IMR-90 (cell line): ENCODE data around the gene RALGAPB. TPM values are rescaled to one million over a fixed set of nuclear protein-coding genes. Genes with fewer than 3 reads are reported as not detected.

Source experiments
- ATAC-seq: fragments of 200-7000 bp; cut with Tn5 transposase; 2 replicates; pipeline ENCODE4 v1.9.1; 2020; ENCODE audit warnings: low read depth, mild to moderate bottlenecking, moderate library complexity
- BruUV-seq: library from RNA; stranded (reverse); fragments of 400-500 nt; replicated peaks from 2 replicates; lab custom pipeline; 2021; lab: Mats Ljungman, UMichigan
- CTCF ChIA-PET: fragments of 300-600 bp; formaldehyde crosslinking; extraction: SDS; loops from one replicate; lab custom pipeline; 2021; ENCODE audit warnings: antibody characterized with exemption; lab: Yijun Ruan, JAX
- POLR2A ChIA-PET: fragments of 300-600 bp; sonication (Branson Sonifier 250); formaldehyde crosslinking; loops from one replicate; lab custom pipeline; 2022; ENCODE audit warnings: antibody characterized with exemption; ENCODE audit not compliant: unreplicated experiment; lab: Charles Lee
- DNase-seq: peaks from one replicate; pipeline ENCODE4 v3.0.0; 2013
- H2AFZ ChIP-seq: replicated peaks from 2 replicates; pipeline ENCODE3; 2013; ENCODE audit warnings: low read length, mild to moderate bottlenecking; ENCODE audit not compliant: poor library complexity
- H2AK5ac ChIP-seq: 2 replicates; pipeline ENCODE4 v1.6.1; 2013; ENCODE audit warnings: low read depth, low read length, inconsistent platforms
- H2AK9ac ChIP-seq: replicated peaks from 2 replicates; pipeline ENCODE3; 2013; ENCODE audit warnings: mild to moderate bottlenecking, low read depth, low read length, moderate library complexity; ENCODE audit not compliant: poor library complexity
- H2BK120ac ChIP-seq: 2 replicates; pipeline ENCODE4 v1.6.1; 2013; ENCODE audit warnings: low read depth, low read length, inconsistent platforms
- H2BK15ac ChIP-seq: 3 replicates; pipeline ENCODE4 v1.6.1; 2013; ENCODE audit warnings: low read depth, low read length, inconsistent platforms
- H2BK20ac ChIP-seq: 2 replicates; pipeline ENCODE4 v1.6.1; 2013; ENCODE audit warnings: low read depth, mild to moderate bottlenecking, inconsistent platforms, low read length, moderate library complexity
- H2BK5ac ChIP-seq: 2 replicates; pipeline ENCODE4 v1.6.1; 2013; ENCODE audit warnings: mild to moderate bottlenecking, low read depth, low read length, inconsistent platforms; ENCODE audit not compliant: poor library complexity, severe bottlenecking
- H3K14ac ChIP-seq: replicated peaks from 2 replicates; pipeline ENCODE4 v1.6.1; 2013; ENCODE audit warnings: low read depth, low read length, inconsistent platforms
- H3K18ac ChIP-seq: 2 replicates; pipeline ENCODE4 v1.6.1; 2013; ENCODE audit warnings: low read depth, low read length, control low read depth
- H3K23ac ChIP-seq: 2 replicates; pipeline ENCODE4 v1.6.1; 2013; ENCODE audit warnings: low read depth, low read length, inconsistent platforms
- H3K27ac ChIP-seq: 2 replicates; pipeline ENCODE4 v1.5.1; 2013; ENCODE audit warnings: mild to moderate bottlenecking, control low read depth, low read length; ENCODE audit not compliant: insufficient read depth
- H3K27me3 ChIP-seq: 2 replicates; pipeline ENCODE4 v1.6.1; 2013; ENCODE audit warnings: low read length; ENCODE audit not compliant: control insufficient read depth, insufficient read depth
- H3K36me3 ChIP-seq: 2 replicates; pipeline ENCODE4 v1.6.1; 2013; ENCODE audit warnings: low read length, mixed read lengths; ENCODE audit not compliant: control insufficient read depth, insufficient read depth
- H3K4ac ChIP-seq: 2 replicates; pipeline ENCODE4 v1.6.1; 2013; ENCODE audit warnings: low read depth, low read length, inconsistent platforms
- H3K4me1 ChIP-seq: 2 replicates; pipeline ENCODE4 v1.6.1; 2013; ENCODE audit warnings: low read length, mixed read lengths; ENCODE audit not compliant: control insufficient read depth, insufficient read depth
- H3K4me2 ChIP-seq: 2 replicates; pipeline ENCODE4 v1.6.1; 2013; ENCODE audit warnings: low read depth, mild to moderate bottlenecking, control low read depth, low read length, moderate library complexity
- H3K4me3 ChIP-seq: 2 replicates; pipeline ENCODE4 v1.5.1; 2013; ENCODE audit warnings: low read depth, mild to moderate bottlenecking, control low read depth, low read length, moderate library complexity; ENCODE audit not compliant: insufficient read depth
- H3K56ac ChIP-seq: 2 replicates; pipeline ENCODE4 v1.6.1; 2013; ENCODE audit warnings: low read length, inconsistent platforms; ENCODE audit not compliant: insufficient read depth; ENCODE audit errors: extremely low read depth
- H3K79me1 ChIP-seq, 2 experiments: 2 replicates each; pipeline ENCODE4 v1.6.1; 2013; ENCODE audit warnings: low read length in 2 of 2, inconsistent platforms in 1 of 2, low read depth in 1 of 2
- H3K9ac ChIP-seq: 2 replicates; pipeline ENCODE4 v1.6.1; 2013; ENCODE audit warnings: low read depth, low read length, control low read depth
- H3K9me1 ChIP-seq: 2 replicates; pipeline ENCODE4 v1.6.1; 2013; ENCODE audit warnings: low read length, inconsistent platforms; ENCODE audit not compliant: insufficient read depth
- H3K9me3 ChIP-seq: 2 replicates; pipeline ENCODE4 v1.6.1; 2013; ENCODE audit warnings: low read length; ENCODE audit not compliant: control insufficient read depth, insufficient read depth
- H4K20me1 ChIP-seq: 2 replicates; pipeline ENCODE4 v1.6.1; 2013; ENCODE audit warnings: low read length, inconsistent platforms; ENCODE audit not compliant: insufficient read depth
- H4K5ac ChIP-seq: 2 replicates; pipeline ENCODE4 v1.6.1; 2013; ENCODE audit warnings: mild to moderate bottlenecking, low read depth, low read length, control low read depth
- H4K8ac ChIP-seq, 2 experiments: 2 replicates each; pipeline ENCODE4 v1.6.1; 2013; ENCODE audit warnings: low read depth in 2 of 2, low read length in 2 of 2, control low read depth in 1 of 2, inconsistent platforms in 1 of 2
- H4K91ac ChIP-seq: 2 replicates; pipeline ENCODE4 v1.6.1; 2013; ENCODE audit warnings: low read depth, low read length, inconsistent platforms; ENCODE audit not compliant: insufficient read depth
- BHLHE40 ChIP-seq: fragments of 150-350 bp; IDR thresholded peaks from 2 replicates; pipeline ENCODE4 v1.6.1; 2016; ENCODE audit warnings: mild to moderate bottlenecking, low read depth, low read length
- CEBPB ChIP-seq: IDR thresholded peaks from 2 replicates; pipeline ENCODE4 v1.6.1; 2012; ENCODE audit warnings: low read depth, low read length, improper control_type of control experiment
- CHD1 ChIP-seq: IDR thresholded peaks from 2 replicates; pipeline ENCODE4 v1.6.1; 2012; ENCODE audit warnings: low read depth, low read length, improper control_type of control experiment
- FOS ChIP-seq: fragments of 150-350 bp; IDR thresholded peaks from 2 replicates; pipeline ENCODE4 v1.6.1; 2016; ENCODE audit warnings: low read depth, low read length
- MAFK ChIP-seq: IDR thresholded peaks from 2 replicates; pipeline ENCODE4 v1.6.1; 2012; ENCODE audit warnings: low read depth, low read length, improper control_type of control experiment
- MAZ ChIP-seq: IDR thresholded peaks from 2 replicates; pipeline ENCODE4 v1.6.1; 2012; ENCODE audit warnings: low read depth, mild to moderate bottlenecking, low read length, improper control_type of control experiment, moderate library complexity, borderline replicate concordance
- MXI1 ChIP-seq: IDR thresholded peaks from 2 replicates; pipeline ENCODE4 v1.6.1; 2012; ENCODE audit warnings: low read depth, mild to moderate bottlenecking, low read length, moderate library complexity, borderline replicate concordance
- NFE2L2 ChIP-seq: fragments of 150-350 bp; IDR thresholded peaks from 2 replicates; pipeline ENCODE4 v1.6.1; 2016; ENCODE audit warnings: low read depth, mild to moderate bottlenecking, low read length
- POLR2A ChIP-seq: IDR thresholded peaks from 2 replicates; pipeline ENCODE4 v1.6.1; 2012; ENCODE audit warnings: mild to moderate bottlenecking, low read depth, low read length
- RAD21 ChIP-seq: IDR thresholded peaks from 2 replicates; pipeline ENCODE4 v1.6.1; 2012; ENCODE audit warnings: low read length, improper control_type of control experiment
- RCOR1 ChIP-seq: IDR thresholded peaks from 2 replicates; pipeline ENCODE4 v1.6.1; 2012; ENCODE audit warnings: mild to moderate bottlenecking, low read length, improper control_type of control experiment; ENCODE audit not compliant: insufficient replicate concordance
- RFX5 ChIP-seq: IDR thresholded peaks from 2 replicates; pipeline ENCODE4 v1.8.0; 2012; ENCODE audit warnings: low read depth, mild to moderate bottlenecking, low read length, moderate library complexity
- SMC3 ChIP-seq: fragments of 150-350 bp; IDR thresholded peaks from 2 replicates; pipeline ENCODE4 v1.6.1; 2016; ENCODE audit warnings: low read depth, mild to moderate bottlenecking, antibody characterized with exemption, low read length, moderate library complexity
- WGBS, 2 experiments: methylation state at CpG; one replicate each; pipeline versions ENCODE4 v1.1.5 to v1.1.7; 2013; ENCODE audit warnings: missing lambda C conversion rate in 2 of 2; ENCODE audit not compliant: insufficient read length in 1 of 2; ENCODE audit errors: extremely low coverage in 2 of 2; 5-methylcytosine and 5-hydroxymethylcytosine counted together
- dilution Hi-C: fragments of 300-500 bp; cut with HindIII; formaldehyde crosslinking; loops from one replicate; pipeline ENCODE4 v1.14.3; 2018; ENCODE audit warnings: low sequenced_read_pairs; ENCODE audit not compliant: unreplicated experiment
- in situ Hi-C: fragments of 300-500 bp; cut with MboI; formaldehyde crosslinking; loops from 3 replicates; pipeline ENCODE4 v1.14.3; 2019; ENCODE audit warnings: low sequenced_read_pairs, inconsistent platforms, mixed read lengths
- intact Hi-C: fragments of 100-400 bp; cut with micrococcal nuclease; formaldehyde crosslinking; loops from 2 replicates; pipeline ENCODE4 v1.10.0; 2022
- polyA plus RNA-seq, 3 experiments: library from polyadenylated mRNA; depleted of rRNA; stranded (reverse); fragments of >200 nt; gene quantifications; 2 replicates each; pipeline ENCODE4 v1.2.3, GENCODE V29; 2012; ENCODE audit warnings: low replicate concordance in 1 of 3
- total RNA-seq: library from RNA; depleted of rRNA; stranded (reverse); fragments of >200 nt; gene quantifications from 2 replicates; pipeline ENCODE4 v1.2.3, GENCODE V29; 2012
- TF ChIP-seq, protein P1 (sequence below): conservative IDR thresholded peaks from 2 replicates; pipeline ENCODE4 v1.5.1; 2012; ENCODE audit warnings: mild to moderate bottlenecking, low read depth, low read length, improper control_type of control experiment
- TF ChIP-seq, protein P2 (sequence below): fragments of 150-350 bp; IDR thresholded peaks from 2 replicates; pipeline ENCODE4 v1.6.1; 2017; ENCODE audit warnings: mild to moderate bottlenecking, antibody characterized with exemption, low read length, low read depth

Gene RALGAPB
- total and polyA plus RNA-seq, 2 of the 4 experiments (the other 2 are of a cell fraction) = 12.7 to 30.3 TPM

DNA sequence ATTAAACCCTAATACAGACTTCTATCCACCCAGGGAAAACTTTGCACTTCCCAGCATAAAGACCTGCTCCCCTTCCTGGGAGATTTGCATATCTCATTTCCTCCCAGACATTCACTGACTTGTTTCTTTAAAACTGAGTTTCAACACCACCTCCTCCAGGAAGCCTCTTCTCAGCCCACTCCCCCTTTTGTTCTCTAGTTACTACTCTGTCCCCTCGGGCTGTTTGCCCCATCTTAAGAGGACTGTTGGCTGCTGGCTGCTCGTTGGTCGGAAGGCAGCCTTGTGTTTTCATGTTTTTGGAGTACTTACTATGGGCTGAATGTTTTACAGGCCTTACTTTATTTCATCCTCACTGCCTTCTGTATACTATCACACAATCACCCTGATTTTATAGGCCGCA is 135.5 kb downstream of the RALGAPB start:
- Histone ChIP-seq H3K9me1 (no peaks in the 10 kb centered on the region), H2AK9ac (no peak overlapping the region), H3K56ac (no peak overlapping the region), H3K4me3 (no peak overlapping the region), H2BK20ac (no peak overlapping the region), H3K79me1 (no peaks in the 10 kb centered on the region), H2BK120ac (no peak overlapping the region), H4K5ac (no peak overlapping the region), H3K27me3 (peaks cover 23% of the 10 kb centered on the region), H3K4me2 (no peak overlapping the region), H4K91ac (no peak overlapping the region), H2AFZ (no peak overlapping the region), H3K27ac (no peak overlapping the region), H2AK5ac (no peak overlapping the region), H3K9me3 (no peaks in the 10 kb centered on the region), H2BK5ac (no peak overlapping the region), H3K9ac (no peak overlapping the region), H3K18ac (no peak overlapping the region), H3K4ac (no peak overlapping the region), H3K14ac (no peak overlapping the region), H2BK15ac (no peak overlapping the region), H3K4me1 (no peaks in the 10 kb centered on the region), H4K20me1 (no peaks in the 10 kb centered on the region), H4K8ac (no peak overlapping the region), H3K23ac (no peak overlapping the region), H3K36me3 (no peaks in the 10 kb centered on the region)
- no TSS peak for BruUV-seq
- CTCF ChIA-PET = no interaction called here
- TF ChIP-seq POLR2A (no peak), CEBPB (no peak), NFE2L2 (no peak), MAZ (no peak), BHLHE40 (no peak), SMC3 (no peak), RCOR1 (no peak), MAFK (no peak), RFX5 (no peak), CHD1 (no peak), MXI1 (no peak), RAD21 (no peak), FOS (no peak)
- TF ChIP-seq, protein P1, sequence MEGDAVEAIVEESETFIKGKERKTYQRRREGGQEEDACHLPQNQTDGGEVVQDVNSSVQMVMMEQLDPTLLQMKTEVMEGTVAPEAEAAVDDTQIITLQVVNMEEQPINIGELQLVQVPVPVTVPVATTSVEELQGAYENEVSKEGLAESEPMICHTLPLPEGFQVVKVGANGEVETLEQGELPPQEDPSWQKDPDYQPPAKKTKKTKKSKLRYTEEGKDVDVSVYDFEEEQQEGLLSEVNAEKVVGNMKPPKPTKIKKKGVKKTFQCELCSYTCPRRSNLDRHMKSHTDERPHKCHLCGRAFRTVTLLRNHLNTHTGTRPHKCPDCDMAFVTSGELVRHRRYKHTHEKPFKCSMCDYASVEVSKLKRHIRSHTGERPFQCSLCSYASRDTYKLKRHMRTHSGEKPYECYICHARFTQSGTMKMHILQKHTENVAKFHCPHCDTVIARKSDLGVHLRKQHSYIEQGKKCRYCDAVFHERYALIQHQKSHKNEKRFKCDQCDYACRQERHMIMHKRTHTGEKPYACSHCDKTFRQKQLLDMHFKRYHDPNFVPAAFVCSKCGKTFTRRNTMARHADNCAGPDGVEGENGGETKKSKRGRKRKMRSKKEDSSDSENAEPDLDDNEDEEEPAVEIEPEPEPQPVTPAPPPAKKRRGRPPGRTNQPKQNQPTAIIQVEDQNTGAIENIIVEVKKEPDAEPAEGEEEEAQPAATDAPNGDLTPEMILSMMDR = no peak
- TF ChIP-seq, protein P2, sequence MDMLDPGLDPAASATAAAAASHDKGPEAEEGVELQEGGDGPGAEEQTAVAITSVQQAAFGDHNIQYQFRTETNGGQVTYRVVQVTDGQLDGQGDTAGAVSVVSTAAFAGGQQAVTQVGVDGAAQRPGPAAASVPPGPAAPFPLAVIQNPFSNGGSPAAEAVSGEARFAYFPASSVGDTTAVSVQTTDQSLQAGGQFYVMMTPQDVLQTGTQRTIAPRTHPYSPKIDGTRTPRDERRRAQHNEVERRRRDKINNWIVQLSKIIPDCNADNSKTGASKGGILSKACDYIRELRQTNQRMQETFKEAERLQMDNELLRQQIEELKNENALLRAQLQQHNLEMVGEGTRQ = no peak
- dilution Hi-C loops = no loop called here
- no peak for DNase-seq
- intact Hi-C loops = no loop called here
- POLR2A ChIA-PET = no interaction called here
- ATAC-seq = no peak
- WGBS, 2 experiments = no CpG with 5 or more reads among the region's 4 CpGs
- in situ Hi-C loops = no loop called here
